ENCODE data around the gene ZDHHC17. TPM values are rescaled to one million over a fixed set of nuclear protein-coding genes. Genes with fewer than 3 reads are reported as not detected.

Gene ZDHHC17
- polyA plus RNA-seq, 1 donor (not counting 4 experiments of a cell fraction or from before 2014, with no cell fraction given): 28.2 TPM

DNA sequence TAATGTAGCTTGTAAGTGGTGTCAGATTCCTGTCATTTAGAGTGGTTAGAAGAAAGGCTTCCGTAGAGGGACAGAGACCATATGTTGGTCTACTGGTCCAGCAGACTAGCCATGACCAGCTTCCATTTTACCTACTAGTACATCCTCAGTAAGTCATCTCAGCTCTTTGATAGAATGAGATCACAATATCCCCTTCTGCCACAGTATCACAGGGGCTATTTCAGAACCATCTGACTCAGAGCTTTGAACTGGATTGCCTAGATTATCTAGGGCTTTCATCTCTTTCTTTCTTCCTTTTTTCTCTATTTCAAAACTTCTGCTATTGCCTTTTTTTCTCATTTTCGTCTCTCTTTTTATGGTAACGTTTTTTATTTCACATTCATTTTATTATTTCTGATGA lies 4.7 kb downstream of the ZDHHC17 start:
- H3K9me1 ChIP-seq (ENCODE audit: control insufficient read depth, extremely low read depth, insufficient read depth, low read length): no peaks in the 10 kb centered on the region
- TF ChIP-seq EZH2 (IDR thresholded peaks at IDR 0.05; ENCODE audit: low read length) (no peak), CTCF (optimal IDR thresholded peaks at IDR 0.05 in 1 of 3, IDR thresholded peaks at IDR 0.05 in 1 of 3, conservative IDR thresholded peaks at IDR 0.05 in 1 of 3; ENCODE audit: extremely low read depth in 1 of 3, insufficient read depth in 2 of 3, low read length in 3 of 3) (no peak)
- H4K20me1 ChIP-seq (ENCODE audit: control insufficient read depth, extremely low read depth, insufficient read depth, low read length): no peaks in the 10 kb centered on the region
- no peak overlapping the region for H3K4me3 ChIP-seq (ENCODE audit: control insufficient read depth in 2 of 3, extremely low read depth in 1 of 3, insufficient read depth in 2 of 3, low read depth in 1 of 3, low read length in 3 of 3)
- dilution Hi-C loops (cut with MboI; ENCODE audit: extremely low pct_ligation_motif_present, low sequenced_read_pairs): no loop called here
- H3K9me3 ChIP-seq (ENCODE audit: control insufficient read depth, low read depth, low read length): no peaks in the 10 kb centered on the region
- FAIRE-seq: no peak
- H2AFZ ChIP-seq (ENCODE audit: control insufficient read depth, low read length): no peak overlapping the region
- H3K27me3 ChIP-seq (ENCODE audit: control insufficient read depth, extremely low read depth, insufficient read depth, low read length): no peaks in the 10 kb centered on the region
- no peak for DNase-seq (ENCODE audit: low read depth, low spot score)
- no peaks in the 10 kb centered on the region for H3K36me3 ChIP-seq (ENCODE audit: control insufficient read depth in 2 of 2, extremely low read depth in 1 of 2, insufficient read depth in 2 of 2, low read length in 2 of 2)
- peaks cover 70% of the 10 kb centered on the region for H3K79me2 ChIP-seq (ENCODE audit: control insufficient read depth, insufficient read depth, low read length)
- H3K9ac ChIP-seq (ENCODE audit: control insufficient read depth, extremely low read depth, insufficient read depth, low read length): no peak overlapping the region
- no peak overlapping the region for H3K4me2 ChIP-seq (ENCODE audit: control insufficient read depth, extremely low read depth, insufficient read depth, low read depth, low read length)
- H3K4me1 ChIP-seq (ENCODE audit: control insufficient read depth, extremely low read depth, insufficient read depth, low read length): peaks cover 8% of the 10 kb centered on the region
- H3K27ac ChIP-seq (ENCODE audit: control insufficient read depth, insufficient read depth, low read length): no peak overlapping the region

- Histone ChIP-seq H3K27ac (ENCODE audit: control insufficient read depth, insufficient read depth, low read length) (no peak overlapping the region), H3K9ac (ENCODE audit: control insufficient read depth, extremely low read depth, insufficient read depth, low read length) (no peak overlapping the region), H3K79me2 (ENCODE audit: control insufficient read depth, insufficient read depth, low read length) (peaks cover 63% of the 10 kb centered on the region), H3K9me1 (ENCODE audit: control insufficient read depth, extremely low read depth, insufficient read depth, low read length) (no peaks in the 10 kb centered on the region), H3K9me3 (ENCODE audit: control insufficient read depth, low read depth, low read length) (no peaks in the 10 kb centered on the region), H3K4me2 (ENCODE audit: control insufficient read depth, extremely low read depth, insufficient read depth, low read depth, low read length) (no peak overlapping the region), H3K4me3 (ENCODE audit: control insufficient read depth in 2 of 3, extremely low read depth in 1 of 3, insufficient read depth in 2 of 3, low read depth in 1 of 3, low read length in 3 of 3) (no peak overlapping the region), H3K27me3 (ENCODE audit: control insufficient read depth, extremely low read depth, insufficient read depth, low read length) (no peaks in the 10 kb centered on the region), H3K36me3 (ENCODE audit: control insufficient read depth in 2 of 2, extremely low read depth in 1 of 2, insufficient read depth in 2 of 2, low read length in 2 of 2) (no peaks in the 10 kb centered on the region), H3K4me1 (ENCODE audit: control insufficient read depth, extremely low read depth, insufficient read depth, low read length) (no peaks in the 10 kb centered on the region), H4K20me1 (ENCODE audit: control insufficient read depth, extremely low read depth, insufficient read depth, low read length) (no peaks in the 10 kb centered on the region), H2AFZ (ENCODE audit: control insufficient read depth, low read length) (no peak overlapping the region)
- dilution Hi-C loops (cut with MboI; ENCODE audit: extremely low pct_ligation_motif_present, low sequenced_read_pairs): no loop called here
- FAIRE-seq (no peak), DNase-seq (ENCODE audit: low read depth, low spot score) (no peak)
- TF ChIP-seq CTCF (optimal IDR thresholded peaks at IDR 0.05 in 1 of 3, IDR thresholded peaks at IDR 0.05 in 1 of 3, conservative IDR thresholded peaks at IDR 0.05 in 1 of 3; ENCODE audit: extremely low read depth in 1 of 3, insufficient read depth in 2 of 3, low read length in 3 of 3) (no peak), EZH2 (IDR thresholded peaks at IDR 0.05; ENCODE audit: low read length) (no peak)
Measured at GRCh38 chr12:76777765-76778216, 13.9 kb downstream of the ZDHHC17 start.
